Sigmoid colon (tissue), 3 donors: ENCODE data around the gene RABGAP1L.

Source experiments
- CTCF ChIP-seq, 4 experiments: fragments of 450-650 bp in 3 of 4; fragments of 200-600 bp in 1 of 4; IDR thresholded peaks; one replicate each; pipeline ENCODE4 v1.5.1; 2016 to 2019; ENCODE audit warnings: antibody characterized with exemption in 4 of 4, mild to moderate bottlenecking in 3 of 4, moderate library complexity in 2 of 4
- POLR2A ChIP-seq, 2 donors: fragments of 450-650 bp; IDR thresholded peaks; one replicate each; pipeline ENCODE4 v1.6.1; 2016; ENCODE audit warnings: antibody characterized with exemption in 2 of 2, mild to moderate bottlenecking in 2 of 2, moderate library complexity in 2 of 2

- no peak for TF ChIP-seq CTCF (IDR thresholded peaks at IDR 0.05)
- no peak for TF ChIP-seq POLR2A (IDR thresholded peaks at IDR 0.05)
Observed at GRCh38 chr1:174433451-174433850, 274.1 kb downstream of the RABGAP1L start.
